PFSK-1 (cell line): ENCODE data around the gene PDZD2.

ENCODE experiments used
- FOXP2 ChIP-seq: optimal IDR thresholded peaks from 2 replicates; pipeline ENCODE3; 2011; ENCODE audit warnings: borderline replicate concordance, control low read depth, inconsistent platforms; ENCODE audit not compliant: insufficient read depth; ENCODE audit errors: extremely low read length, extremely low read depth
- POLR2AphosphoS5 ChIP-seq: IDR thresholded peaks from 2 replicates; pipeline ENCODE4 v1.6.1; 2012; ENCODE audit warnings: low read depth, mild to moderate bottlenecking, control low read depth, low read length, moderate library complexity
- SIN3A ChIP-seq: IDR thresholded peaks from 2 replicates; pipeline ENCODE4 v1.6.1; 2012; ENCODE audit warnings: mild to moderate bottlenecking, low read length, moderate library complexity, borderline replicate concordance; ENCODE audit not compliant: insufficient read depth
- TAF1 ChIP-seq: IDR thresholded peaks from 2 replicates; pipeline ENCODE4 v1.6.1; 2012; ENCODE audit warnings: low read length, control low read depth, borderline replicate concordance; ENCODE audit not compliant: insufficient read depth
- TF ChIP-seq, protein P1 (sequence below), 2 experiments: IDR thresholded peaks; 2 replicates each; pipeline versions ENCODE4 v1.6.1 to v1.8.0; 2011 to 2012; ENCODE audit warnings: low read depth in 2 of 2, low read length in 2 of 2, control low read depth in 1 of 2, inconsistent platforms in 1 of 2, mild to moderate bottlenecking in 1 of 2, moderate library complexity in 1 of 2; ENCODE audit not compliant: insufficient read depth in 1 of 2

The PDZD2 gene

DNA sequence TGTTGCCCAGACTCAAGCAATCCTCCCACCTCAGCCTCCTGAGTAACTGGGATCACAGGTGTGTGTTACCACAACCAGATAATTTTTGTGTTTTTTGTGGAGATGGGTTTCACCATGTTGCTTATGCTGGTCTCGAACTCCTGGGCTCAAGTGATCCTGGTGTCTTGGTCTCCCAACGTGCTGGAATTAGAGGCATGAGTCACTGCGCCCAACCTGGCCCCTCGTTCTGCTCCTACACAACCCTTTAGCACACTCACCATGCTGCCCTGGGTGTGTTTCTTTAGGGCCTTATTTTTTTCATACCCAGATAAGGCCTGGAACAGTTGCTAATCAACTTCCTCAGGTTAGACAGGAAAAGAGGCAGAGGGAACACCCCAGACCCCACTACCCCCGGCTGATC lies 2.6 kb downstream of the PDZD2 start:
- TF ChIP-seq, protein P1, sequence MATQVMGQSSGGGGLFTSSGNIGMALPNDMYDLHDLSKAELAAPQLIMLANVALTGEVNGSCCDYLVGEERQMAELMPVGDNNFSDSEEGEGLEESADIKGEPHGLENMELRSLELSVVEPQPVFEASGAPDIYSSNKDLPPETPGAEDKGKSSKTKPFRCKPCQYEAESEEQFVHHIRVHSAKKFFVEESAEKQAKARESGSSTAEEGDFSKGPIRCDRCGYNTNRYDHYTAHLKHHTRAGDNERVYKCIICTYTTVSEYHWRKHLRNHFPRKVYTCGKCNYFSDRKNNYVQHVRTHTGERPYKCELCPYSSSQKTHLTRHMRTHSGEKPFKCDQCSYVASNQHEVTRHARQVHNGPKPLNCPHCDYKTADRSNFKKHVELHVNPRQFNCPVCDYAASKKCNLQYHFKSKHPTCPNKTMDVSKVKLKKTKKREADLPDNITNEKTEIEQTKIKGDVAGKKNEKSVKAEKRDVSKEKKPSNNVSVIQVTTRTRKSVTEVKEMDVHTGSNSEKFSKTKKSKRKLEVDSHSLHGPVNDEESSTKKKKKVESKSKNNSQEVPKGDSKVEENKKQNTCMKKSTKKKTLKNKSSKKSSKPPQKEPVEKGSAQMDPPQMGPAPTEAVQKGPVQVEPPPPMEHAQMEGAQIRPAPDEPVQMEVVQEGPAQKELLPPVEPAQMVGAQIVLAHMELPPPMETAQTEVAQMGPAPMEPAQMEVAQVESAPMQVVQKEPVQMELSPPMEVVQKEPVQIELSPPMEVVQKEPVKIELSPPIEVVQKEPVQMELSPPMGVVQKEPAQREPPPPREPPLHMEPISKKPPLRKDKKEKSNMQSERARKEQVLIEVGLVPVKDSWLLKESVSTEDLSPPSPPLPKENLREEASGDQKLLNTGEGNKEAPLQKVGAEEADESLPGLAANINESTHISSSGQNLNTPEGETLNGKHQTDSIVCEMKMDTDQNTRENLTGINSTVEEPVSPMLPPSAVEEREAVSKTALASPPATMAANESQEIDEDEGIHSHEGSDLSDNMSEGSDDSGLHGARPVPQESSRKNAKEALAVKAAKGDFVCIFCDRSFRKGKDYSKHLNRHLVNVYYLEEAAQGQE (IDR thresholded peaks at IDR 0.05; ENCODE audit: insufficient read depth in 1 of 2, low read depth in 2 of 2, low read length in 2 of 2) = no peak
- TF ChIP-seq POLR2AphosphoS5 (no peak), FOXP2 (no peak), TAF1 (no peak), SIN3A (no peak)

GRCh38 chr5:31645420-31646081 lies 6.6 kb downstream of the PDZD2 start:
- TF ChIP-seq TAF1 (no peak), FOXP2 (no peak), POLR2AphosphoS5 (no peak), SIN3A (no peak)
- TF ChIP-seq, protein P1 (IDR thresholded peaks at IDR 0.05; ENCODE audit: insufficient read depth in 1 of 2, low read depth in 2 of 2, low read length in 2 of 2) = no peak

GRCh38 chr5:31648326-31648725 lies 9.4 kb downstream of the PDZD2 start:
- TF ChIP-seq SIN3A (no peak), POLR2AphosphoS5 (no peak), FOXP2 (no peak)

- no peak for TF ChIP-seq TAF1
- TF ChIP-seq SIN3A = no peak
- no peak for TF ChIP-seq FOXP2
- TF ChIP-seq, protein P1 (IDR thresholded peaks at IDR 0.05; ENCODE audit: insufficient read depth in 1 of 2, low read depth in 2 of 2, low read length in 2 of 2) = no peak
- no peak for TF ChIP-seq POLR2AphosphoS5
Observed at GRCh38 chr5:31651241-31651640, 12.3 kb downstream of the PDZD2 start.

- no peak for TF ChIP-seq TAF1
Observed at GRCh38 chr5:31655491-31655890, 16.6 kb downstream of the PDZD2 start.

DNA sequence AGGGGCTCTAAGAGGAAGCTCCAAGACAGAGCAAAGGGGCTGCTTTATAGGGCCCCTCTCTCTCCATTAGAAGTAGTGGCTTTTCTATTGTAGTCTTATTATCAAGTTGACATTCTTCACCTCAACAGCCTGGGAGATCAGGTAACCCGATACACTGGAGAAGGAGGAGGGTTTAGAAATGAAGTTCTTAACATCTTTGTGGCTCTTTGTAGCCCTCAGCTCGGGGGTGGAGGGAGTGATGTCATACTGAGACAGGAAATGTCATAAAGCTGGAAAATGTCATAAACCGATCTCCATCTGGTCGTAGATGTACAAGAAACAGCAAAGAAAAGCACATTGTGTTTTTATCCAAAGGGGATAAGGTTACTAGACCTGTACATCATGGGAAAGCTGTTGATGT lies 17.9 kb downstream of the PDZD2 start:
- TF ChIP-seq FOXP2 = no peak

DNA sequence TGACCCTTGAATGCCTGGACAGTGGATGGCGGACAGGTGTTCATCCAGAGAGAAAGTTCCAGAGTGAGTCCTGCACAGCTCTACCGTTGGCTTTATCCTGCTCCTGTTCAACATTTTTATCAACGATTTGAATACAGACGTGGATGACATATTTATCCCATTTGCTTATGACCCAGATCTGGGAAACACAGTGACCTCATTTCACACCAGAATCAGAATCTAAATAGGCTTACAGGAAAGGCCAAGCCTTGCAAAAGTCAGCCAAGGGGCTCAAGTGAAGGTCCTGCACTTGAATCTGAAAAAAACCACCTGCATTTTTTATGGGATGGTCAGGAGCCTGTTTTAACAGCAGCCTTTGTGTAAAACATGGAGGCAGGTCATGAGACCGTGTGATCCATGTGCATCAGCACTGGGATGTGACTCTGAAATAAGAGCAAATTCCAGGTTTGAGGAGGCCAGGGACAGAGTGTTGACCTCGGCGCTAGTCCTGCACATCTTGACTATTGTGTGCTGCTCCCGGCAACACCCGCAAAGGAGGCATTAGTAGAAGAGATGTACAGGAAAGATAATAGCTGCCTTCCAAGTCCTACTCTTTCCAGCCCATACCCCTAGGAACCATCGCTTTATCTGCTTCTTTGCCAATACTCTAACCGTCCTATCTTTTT lies 18.5 kb downstream of the PDZD2 start:
- TF ChIP-seq TAF1 (no peak), SIN3A (no peak), FOXP2 (no peak), POLR2AphosphoS5 (no peak)
- TF ChIP-seq, protein P1 (IDR thresholded peaks at IDR 0.05; ENCODE audit: insufficient read depth in 1 of 2, low read depth in 2 of 2, low read length in 2 of 2) = no peak
